ENCODE results near the gene TAS2R60.
"Not testable (repeated sequence)": the region's sequence is repeated elsewhere in the genome, so short reads cannot be mapped to it uniquely, and the experiment has no call there.

The TAS2R60 gene

DNA sequence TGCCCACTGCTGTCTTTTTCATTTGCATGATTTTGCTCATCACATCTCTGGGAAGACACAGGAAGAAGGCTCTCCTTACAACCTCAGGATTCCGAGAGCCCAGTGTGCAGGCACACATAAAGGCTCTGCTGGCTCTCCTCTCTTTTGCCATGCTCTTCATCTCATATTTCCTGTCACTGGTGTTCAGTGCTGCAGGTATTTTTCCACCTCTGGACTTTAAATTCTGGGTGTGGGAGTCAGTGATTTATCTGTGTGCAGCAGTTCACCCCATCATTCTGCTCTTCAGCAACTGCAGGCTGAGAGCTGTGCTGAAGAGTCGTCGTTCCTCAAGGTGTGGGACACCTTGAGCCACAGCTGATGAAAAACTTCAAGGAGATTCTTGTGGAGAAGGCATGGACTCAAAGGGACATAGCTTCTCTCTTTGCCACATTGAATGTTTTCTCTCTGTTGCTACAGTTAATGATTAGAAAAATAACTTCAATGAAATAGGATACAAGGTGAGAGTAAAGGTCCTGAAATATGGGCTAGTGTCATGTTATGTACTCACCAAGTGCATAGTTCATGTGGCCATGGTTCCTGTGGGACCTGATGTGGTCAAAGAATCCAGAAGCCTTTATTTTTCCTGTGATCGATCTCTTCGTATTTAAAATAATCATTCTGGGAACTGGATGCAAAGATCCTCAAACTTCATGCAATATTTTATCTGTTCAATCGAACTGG lies 970 bp downstream of the TAS2R60 start:
- DNase-seq (ENCODE audit: low spot score), result no peak

DNA sequence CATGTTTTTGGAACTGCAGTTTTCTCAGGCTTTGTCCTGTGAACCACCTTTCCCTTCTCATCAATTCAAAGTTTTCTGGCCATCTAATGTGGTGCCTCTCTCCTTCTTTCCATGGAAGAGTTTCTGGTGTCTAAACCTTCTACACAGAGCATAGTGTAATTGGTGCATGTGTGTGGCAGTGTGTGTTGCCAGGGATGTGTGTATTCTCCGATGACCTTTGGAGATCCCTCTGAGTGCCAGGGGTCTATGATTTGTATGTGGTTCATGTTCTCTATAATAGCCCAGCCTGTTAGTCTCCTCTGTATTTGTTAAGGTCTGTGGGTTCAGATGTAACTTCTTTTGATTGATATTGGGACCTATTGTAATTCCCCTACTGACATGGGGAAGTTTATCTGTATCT lies 1.5 kb downstream of the TAS2R60 start:
- DNase-seq (ENCODE audit: low spot score), result no peak

DNA sequence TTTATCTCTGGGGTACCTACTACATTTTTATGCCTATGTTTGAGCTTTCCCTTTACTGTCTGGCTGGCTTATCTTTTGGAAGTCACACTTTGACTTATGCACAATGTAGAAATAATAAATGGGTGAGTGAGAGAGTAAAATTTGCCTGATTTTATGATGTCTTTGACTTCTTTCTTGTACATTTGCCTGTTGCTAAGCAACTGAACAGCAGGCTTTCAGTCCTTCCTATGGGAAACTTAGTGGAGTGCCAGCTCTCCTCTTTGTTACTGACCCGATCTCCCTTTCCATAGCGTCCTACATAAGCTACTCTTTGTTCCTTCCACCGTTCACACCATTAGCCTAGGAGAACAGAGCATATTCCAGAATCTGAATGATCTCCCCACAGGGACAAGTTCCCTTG lies 4.2 kb downstream of the TAS2R60 start:
- no peak for DNase-seq (ENCODE audit: low spot score)

DNA sequence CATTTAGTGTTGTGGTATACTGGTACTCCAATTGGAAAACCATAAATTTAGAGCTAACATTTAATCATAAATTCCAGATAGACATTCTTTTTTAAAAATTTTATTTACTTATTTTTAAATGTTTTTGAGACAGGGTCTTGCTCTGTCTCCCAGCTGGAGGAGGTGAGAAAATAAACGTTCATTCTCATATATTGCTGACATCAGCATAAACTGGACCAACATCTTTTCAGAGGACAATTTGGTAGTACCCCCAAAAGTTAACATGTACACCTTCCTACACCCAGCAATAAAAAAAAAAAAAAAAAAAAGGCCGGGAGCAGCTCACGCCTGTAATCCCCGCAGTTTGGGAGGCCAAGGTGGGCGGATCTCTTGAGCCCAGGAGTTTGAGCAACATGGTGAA lies 5.2 kb downstream of the TAS2R60 start:
- DNase-seq (ENCODE audit: low spot score), result no peak

DNA sequence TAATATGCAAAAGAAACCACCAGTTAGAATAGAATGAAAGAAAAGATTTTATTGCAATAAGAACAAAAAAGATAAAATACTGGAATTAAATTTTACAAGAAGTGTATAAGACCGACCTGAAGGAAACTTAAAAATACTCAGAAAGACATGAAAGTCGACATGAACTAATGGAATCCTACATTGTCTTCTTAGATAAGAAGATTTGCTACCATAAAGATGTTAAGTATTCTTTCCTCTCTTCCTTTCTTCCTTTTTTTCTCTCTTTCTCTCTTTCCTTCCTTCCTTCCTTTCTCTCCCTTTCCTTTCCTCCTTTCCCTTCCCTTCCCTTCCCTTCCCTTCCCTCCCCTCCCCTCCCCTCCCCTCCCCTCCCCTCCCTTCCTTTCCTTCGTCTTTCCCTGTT lies 6.5 kb downstream of the TAS2R60 start:
- DNase-seq (ENCODE audit: low spot score), result no peak

DNA sequence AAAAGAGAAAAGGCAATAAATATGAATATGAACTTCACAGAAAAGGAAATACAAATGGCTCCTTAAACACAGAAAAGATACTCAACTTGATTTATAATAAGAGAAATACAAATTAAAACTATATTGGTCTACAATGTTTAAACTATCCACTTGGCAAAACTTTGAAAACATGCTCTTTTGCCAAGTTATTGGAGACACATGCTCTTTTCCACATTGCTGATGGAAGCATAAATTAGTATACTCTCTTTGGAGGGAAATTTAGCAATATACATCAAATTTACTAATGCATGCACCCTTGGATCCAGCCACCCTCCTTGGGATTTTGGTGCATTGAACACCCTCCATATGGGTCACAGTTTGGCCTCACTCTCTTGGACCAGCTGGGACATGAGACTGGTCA lies 7.9 kb downstream of the TAS2R60 start:
- no peak for DNase-seq (ENCODE audit: low spot score)

DNA sequence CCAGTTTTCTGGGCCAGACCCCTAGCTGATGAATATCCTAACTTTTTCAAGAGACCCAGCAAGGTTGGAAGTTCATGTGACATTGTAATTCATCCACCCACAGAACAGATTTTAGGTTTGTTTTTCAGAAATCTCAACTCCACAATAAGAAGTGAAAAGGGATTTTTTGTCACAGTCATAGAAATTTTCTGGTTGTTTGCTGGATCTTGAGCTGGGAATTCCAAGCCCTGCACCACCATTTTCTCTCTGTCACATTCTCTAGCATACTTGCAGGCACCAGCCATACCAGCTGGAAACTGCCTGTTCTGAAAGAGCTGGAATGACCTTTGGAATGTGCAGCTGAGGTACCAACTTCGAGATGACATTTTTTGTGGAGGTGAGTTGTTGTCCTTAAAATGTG lies 8.5 kb downstream of the TAS2R60 start:
- DNase-seq (ENCODE audit: low spot score), result no peak

DNA sequence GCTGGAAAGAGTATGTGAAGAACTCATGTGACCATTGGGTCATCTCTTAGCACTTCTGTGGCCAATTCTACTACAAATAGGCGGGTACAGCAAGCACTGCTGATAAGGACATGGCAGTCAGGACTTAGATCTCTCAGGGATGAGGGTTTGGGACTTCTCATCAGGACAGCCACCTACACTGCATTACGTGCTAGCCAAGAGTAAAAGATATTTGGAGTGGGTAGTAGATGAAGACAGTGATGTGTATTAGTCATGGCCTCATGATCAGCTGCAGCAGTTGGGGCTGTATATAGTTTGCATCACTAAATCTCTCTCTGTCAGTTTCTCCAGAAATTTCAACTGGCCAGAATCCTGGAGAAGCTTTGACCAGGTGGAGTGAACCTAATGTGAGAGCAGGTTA lies 9.2 kb downstream of the TAS2R60 start:
- DNase-seq (ENCODE audit: low spot score), result no peak

DNA sequence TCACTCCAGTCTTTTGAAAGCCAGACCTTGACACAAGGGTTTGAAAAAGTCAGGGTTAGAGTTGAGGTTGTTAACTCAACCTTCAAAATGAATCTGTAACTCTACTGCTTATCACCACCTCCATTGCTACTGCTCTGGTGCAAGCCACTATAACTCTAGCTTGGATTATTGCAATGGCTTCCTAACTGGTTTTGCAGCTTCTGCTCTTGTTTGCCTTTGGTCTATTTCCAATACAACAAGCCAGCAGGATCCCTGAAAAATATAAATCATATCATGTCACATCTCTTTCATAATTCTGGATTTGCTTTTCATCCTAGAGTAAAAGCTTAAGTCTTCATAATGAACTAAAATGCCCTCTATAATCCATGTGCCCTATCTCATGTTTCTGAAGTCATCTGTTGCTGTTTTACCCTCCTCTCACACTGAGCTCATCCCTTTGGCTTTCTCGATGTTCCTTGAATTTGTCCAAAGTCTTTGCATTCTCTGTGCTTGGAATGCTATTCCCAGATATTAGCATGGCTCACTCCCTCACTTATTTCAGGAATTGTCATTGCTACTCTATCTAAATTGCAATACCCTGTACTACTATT lies 10.9 kb downstream of the TAS2R60 start:
- no peak for DNase-seq (ENCODE audit: low spot score)

DNA sequence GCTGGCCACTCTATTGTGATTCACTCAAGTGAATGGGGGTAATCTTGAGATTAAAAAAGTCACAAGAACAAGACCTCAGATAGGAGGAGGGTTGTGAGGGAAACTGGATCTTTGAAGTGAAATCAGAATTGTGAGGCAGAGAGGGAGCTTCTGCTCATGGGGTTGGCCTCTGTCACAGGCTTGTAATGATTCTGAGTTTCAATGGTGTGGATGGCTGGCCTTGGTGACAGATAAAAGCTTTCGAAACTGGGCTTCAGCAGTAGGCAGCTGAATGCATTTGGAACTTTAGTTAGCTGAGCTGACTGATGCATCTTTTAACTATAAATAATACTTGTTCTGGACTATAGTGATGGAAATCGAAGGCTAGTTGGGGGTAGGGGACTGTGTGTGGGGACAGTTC lies 12.2 kb downstream of the TAS2R60 start:
- DNase-seq (ENCODE audit: low spot score), result no peak

DNA sequence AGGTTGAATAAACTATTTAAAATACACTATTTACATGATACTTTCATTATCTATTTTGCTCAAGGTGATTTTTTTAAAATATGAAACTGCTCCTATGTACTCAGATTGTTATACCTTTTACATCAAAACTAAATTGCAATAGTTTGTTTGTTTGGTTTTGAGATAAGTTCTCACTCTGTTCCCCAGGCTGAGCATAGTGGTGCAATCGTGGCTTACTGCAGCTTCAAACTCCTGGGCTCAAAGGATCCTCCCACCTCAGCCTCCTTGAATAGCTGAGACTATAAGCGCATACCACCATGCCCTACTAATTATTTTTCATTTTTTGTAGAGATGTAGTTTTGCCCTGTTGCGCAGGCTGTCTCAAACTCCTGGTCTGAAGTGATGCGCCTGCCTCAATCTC lies 12.7 kb downstream of the TAS2R60 start:
- DNase-seq (ENCODE audit: low spot score), result no peak

DNA sequence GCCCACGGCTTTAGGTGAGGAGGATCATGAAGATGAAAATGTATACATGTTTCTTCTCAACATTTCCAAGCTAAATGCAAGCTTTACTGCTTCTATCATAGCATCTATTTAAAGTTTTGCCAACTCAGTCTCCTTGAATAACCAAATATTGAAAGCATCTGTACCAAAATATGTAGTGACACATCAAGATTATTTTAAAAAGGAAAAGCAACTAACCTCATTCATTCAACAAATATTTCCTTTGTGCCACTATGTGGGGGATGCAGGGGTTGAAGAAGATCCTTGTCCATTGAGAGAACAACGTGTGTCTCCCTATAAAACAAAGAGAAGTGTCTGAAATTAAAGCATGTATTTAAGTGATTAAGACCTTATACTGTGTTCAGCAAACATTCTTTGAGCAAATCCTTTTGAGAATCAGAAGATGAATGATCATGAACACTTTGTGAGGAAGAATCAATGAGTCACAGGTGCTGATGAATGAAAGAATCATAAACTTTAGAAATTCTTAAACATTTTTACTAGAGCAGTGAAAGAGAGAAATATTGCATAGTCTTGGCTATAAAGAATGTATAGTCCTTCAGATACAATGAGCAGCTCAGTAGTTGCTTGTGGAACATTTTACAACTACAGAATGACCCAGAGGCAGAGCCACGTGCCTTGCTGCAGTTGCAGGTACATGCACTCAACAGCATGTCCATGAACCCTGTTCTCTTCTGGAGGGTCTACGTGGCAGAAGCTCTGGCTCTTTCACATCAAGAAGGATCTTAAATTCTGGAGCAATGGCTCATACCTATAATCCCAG lies 13.9 kb downstream of the TAS2R60 start:
- peak; percentile 8 for DNase-seq (ENCODE audit: low spot score)

DNA sequence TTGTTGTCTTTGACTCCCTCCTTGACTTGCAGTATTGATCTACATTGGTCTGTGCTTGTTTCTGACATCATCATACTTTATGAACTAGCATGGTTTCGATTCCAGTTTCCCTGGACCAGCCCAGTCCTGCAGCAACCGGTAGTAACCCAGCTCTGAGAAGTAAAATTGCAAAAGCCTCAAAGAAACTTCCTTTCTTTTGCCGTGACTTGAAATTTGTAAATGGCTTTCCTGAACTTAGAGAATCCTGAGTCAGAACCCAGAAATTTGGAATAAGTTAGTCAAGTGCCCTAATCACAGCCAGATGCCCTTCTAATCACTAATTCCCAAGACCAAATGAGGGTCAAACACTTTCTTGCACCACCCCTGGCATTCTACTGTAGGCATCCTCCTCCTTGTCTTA lies 15.0 kb downstream of the TAS2R60 start:
- no peak for DNase-seq (ENCODE audit: low spot score)

DNA sequence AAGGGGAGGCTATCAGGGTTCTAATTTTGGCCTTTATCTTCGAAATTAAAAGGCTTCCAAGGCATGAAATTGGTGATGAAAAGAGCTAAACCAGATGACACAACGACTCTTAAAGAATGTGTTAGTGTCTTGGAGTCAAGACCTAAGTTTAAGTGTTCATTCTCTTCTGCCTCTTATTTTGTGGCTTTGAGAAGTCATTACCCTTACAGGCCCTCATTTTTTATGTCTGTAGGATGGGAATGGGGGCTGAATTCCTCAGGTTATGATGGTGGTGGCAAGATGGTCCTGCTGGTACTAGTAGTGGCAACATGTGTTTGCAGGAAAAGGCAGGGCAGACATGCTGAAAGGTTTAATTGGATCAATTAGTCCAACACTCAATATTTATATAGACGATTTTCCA lies 15.4 kb downstream of the TAS2R60 start:
- no peak for DNase-seq (ENCODE audit: low spot score)

DNA sequence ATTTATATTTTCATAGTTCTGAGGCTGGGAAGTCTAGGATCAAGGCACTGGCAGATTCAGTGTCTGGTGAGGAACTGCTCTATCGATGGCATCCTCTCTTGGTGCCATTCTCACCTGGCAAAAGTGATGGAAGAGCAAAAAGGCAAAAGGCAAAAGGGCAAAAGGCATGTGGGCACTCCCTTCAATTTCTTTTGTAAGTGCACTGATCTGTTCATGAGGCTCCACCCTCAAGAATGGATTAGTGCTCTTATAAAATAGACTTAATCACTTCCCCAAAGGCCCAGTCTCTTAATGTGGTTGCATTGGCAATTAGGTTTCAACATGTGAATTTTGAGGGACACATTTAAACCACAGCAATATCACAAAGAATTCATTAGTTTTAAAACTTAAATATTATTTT lies 16.1 kb downstream of the TAS2R60 start:
- DNase-seq (ENCODE audit: low spot score), result no peak

DNA sequence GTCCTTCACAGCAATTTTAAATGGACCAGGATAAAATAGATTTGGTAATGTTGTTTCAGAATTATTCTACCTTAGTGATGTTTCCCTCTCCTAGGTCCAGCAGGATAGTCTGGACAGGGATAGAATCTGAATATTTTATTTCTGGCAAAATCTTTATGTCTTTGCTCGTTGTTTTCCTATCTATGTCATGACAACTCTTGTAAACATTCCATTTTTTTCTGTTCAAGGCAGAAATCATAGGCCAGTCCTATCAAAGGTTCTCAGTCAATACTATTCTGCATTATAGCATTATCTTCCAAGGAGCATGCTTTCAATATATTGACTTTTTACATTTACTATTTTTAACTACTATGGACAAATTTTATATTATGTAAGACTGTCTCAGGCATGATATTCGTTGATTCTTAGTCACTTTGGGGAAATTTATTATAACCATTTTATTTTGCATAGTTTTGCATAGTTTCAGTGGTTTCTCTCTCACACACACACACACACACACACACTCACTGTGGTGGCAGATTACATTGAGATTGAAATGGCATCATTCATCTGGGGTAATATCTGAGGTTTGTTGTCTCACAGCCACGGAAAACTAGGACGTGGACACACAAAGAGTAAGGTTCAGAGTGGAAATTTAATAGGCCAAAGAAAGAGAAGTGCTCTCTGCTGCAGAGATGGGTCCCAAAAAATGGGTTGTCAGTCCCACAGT lies 17.2 kb downstream of the TAS2R60 start:
- no peak for DNase-seq (ENCODE audit: low spot score)

DNA sequence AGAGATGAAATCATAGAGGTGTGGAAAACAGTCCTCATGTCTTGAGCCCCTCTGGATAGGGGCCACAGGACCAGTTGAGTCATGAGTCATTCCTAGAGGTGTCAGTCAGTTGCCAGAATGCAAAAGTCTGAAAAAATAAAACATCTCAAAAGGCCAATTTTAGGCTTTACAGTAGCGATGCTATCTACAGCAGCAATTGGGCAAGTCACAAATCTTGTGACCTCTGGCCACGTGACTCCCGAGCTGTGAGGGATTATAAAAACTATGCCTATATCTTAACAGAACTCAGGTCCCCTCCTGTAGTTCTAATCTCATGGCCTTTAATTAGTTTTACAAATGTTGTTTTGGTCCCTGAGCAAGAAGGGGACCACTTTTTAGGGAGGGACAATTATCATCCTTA lies 18.8 kb downstream of the TAS2R60 start:
- DNase-seq (ENCODE audit: low spot score), result no peak

DNA sequence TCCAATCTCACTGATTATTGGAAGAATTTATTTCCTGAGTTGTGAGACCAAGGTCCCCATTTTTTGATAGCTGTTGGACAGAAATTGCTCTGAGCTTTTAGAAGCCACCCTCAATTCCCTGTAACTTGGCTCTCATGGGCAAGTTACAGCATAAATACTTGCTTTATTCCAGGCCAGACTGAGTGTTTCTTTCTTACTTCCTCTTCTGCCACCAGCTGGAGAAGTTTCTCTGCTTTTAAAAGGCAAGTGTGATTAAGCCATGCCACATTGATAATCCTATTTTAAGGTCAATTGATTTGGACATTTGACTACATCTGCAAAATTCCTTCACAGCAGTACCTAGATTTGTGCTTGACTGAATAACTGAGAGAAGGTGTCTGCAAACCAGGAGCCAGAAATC lies 20.3 kb downstream of the TAS2R60 start:
- DNase-seq (ENCODE audit: low spot score), result no peak

DNA sequence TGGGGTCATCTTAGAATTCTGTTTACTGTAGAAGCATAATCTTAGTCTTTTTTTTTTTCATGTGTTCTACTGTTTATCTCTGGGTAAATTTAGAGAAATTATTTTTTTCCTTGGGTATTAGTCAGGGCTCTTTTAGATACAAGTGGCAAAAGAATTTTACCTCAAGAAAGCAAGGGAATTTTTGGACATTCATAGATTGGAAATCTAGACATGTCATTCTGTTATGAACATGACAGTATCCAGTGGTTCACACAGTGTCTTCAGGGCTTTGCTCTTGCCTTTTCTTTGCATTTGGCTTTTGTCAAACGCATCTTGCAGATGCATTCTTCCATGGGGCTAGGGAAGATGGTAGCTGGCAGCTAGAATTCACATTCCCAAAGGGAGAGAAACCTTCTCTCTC lies 20.7 kb downstream of the TAS2R60 start:
- DNase-seq (ENCODE audit: low spot score), result no peak

DNA sequence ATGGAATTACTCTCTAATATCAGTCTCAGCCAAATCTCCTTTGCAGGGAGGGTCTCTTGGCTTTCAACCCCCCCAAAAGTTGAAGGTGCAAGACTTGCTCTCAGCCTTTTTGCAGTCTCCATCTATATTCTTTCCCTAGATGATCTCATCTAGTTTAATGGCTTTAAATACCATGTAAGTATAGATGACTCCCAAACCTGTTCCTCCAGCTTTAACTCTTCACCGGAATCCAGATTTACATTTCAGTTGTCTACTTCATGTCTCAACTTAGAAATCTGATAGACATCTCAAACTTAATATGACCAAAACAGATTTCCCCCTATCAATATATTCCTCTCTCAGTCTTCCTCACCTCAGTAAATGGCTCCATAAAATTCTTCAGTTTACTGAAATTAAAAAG lies 24.5 kb downstream of the TAS2R60 start:
- no peak for DNase-seq (ENCODE audit: low spot score)

DNA sequence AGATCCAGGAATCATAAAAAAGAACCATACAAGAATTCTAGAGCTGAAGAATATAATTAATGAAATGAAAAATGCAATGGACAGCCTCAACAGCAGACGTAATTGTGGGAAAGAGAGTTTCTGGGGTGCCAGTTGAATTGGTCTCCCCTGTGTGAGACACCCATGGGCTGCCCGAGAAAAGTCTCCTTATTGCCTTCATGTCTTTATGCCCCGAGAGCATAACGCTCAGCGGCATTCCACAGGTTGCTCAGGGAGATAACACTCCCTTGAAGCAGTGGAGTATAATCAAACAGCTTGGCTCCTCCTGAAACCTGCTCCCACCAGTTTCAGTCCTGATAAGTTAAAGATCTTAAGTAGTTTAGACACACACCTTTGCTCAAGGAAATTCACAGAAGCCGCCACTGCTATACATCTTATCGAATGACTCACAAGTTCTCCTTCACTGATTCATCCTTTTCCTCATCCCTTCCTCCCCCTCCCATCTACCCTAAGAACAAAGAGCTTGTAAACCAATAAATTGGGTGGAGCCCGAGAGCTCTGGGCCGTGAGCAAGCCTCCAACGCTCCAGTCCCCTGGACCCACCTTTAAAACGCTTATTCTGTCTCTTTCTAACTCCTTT lies 28.9 kb downstream of the TAS2R60 start:
- not testable (repeated sequence) for DNase-seq (ENCODE audit: low spot score)

DNA sequence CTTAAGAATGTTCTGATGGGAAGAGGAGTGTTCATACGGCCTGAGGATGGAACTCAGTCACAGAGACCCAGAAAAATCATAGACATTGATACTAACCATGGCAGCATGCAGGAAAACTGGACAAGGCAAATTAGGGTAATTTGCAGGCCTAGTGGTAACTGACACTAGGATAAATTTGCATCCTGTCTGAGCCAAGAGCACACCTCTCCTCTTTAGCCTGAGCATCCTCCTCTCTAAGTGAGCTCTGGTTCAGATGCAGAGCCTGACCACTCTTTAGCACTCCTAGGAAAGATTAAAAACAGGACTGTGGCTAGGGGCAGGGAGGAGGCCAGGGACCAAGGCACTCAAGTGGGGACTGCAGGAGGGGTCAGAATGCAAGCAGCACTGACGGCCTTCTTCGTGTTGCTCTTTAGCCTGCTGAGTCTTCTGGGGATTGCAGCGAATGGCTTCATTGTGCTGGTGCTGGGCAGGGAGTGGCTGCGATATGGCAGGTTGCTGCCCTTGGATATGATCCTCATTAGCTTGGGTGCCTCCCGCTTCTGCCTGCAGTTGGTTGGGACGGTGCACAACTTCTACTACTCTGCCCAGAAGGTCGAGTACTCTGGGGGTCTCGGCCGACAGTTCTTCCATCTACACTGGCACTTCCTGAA lies 34.4 kb downstream of the TAS2R60 start, which contains the start of gene TAS2R41:
Gene TAS2R41, plus strand, starts transcription at position 373 of the 650 bp plus-strand sequence. Its CDS starts 0 bp downstream, at position 373.
- no peak for DNase-seq (ENCODE audit: low spot score)
